ENCODE data around the gene PNPLA1.
"Not testable (repeated sequence)": the region's sequence is repeated elsewhere in the genome, so short reads cannot be mapped to it uniquely, and the experiment has no call there.

PNPLA1 gene

GRCh38 chr6:36336208-36336710, 66.4 kb downstream of the PNPLA1 start:
- no peak for TF ChIP-seq ZFX (IDR thresholded peaks at IDR 0.05)
- H3K27ac ChIP-seq = no peak overlapping the region

- TF ChIP-seq CTCF (conservative IDR thresholded peaks at IDR 0.05) = no peak
- TF ChIP-seq ZFX (IDR thresholded peaks at IDR 0.05) = no peak
- H3K27ac ChIP-seq = peak within 1 kb of the TSS; percentile 58; the same call in 1 of the 2 replicates
These were observed 67.0 kb downstream of the PNPLA1 start, which contains the start of gene BNIP5 for GRCh38 chr6:36336779-36337241. BNIP5 (minus strand) TSS chr6:36336888; CDS start chr6:36330690, 6,198 bp downstream.

GRCh38 chr6:36337814-36338213, 68.0 kb downstream of the PNPLA1 start:
- no peak overlapping the region for H3K27ac ChIP-seq
- TF ChIP-seq CTCF (conservative IDR thresholded peaks at IDR 0.05) (no peak), ZFX (IDR thresholded peaks at IDR 0.05) (no peak)

GRCh38 chr6:36338223-36338622, 68.4 kb downstream of the PNPLA1 start:
- not testable (repeated sequence) for H3K27ac ChIP-seq

GRCh38 chr6:36339146-36339545, 69.3 kb downstream of the PNPLA1 start:
- no peak overlapping the region for H3K27ac ChIP-seq
- TF ChIP-seq CTCF (conservative IDR thresholded peaks at IDR 0.05) (no peak), ZFX (IDR thresholded peaks at IDR 0.05) (no peak)

GRCh38 chr6:36340306-36340617, 70.4 kb downstream of the PNPLA1 start:
- TF ChIP-seq ZFX (IDR thresholded peaks at IDR 0.05) (no peak), CTCF (conservative IDR thresholded peaks at IDR 0.05) (no peak)
- no peak overlapping the region for H3K27ac ChIP-seq

GRCh38 chr6:36340618-36341454, 71.0 kb downstream of the PNPLA1 start:
- H3K27ac ChIP-seq = no peak overlapping the region
- TF ChIP-seq ZFX (IDR thresholded peaks at IDR 0.05) (no peak), CTCF (conservative IDR thresholded peaks at IDR 0.05) (peak; percentile 99)

- TF ChIP-seq CTCF (conservative IDR thresholded peaks at IDR 0.05) (no peak), ZFX (IDR thresholded peaks at IDR 0.05) (no peak)
- no peak overlapping the region for H3K27ac ChIP-seq
These were observed 73.3 kb downstream of the PNPLA1 start for GRCh38 chr6:36343109-36343680.

All from C4-2B (cell line).